Renal pelvis (tissue), 12 donors: ENCODE data around the gene FCGR3B. TPM values are rescaled to one million over a fixed set of nuclear protein-coding genes. Genes with fewer than 3 reads are reported as not detected.
A peak's percentile ranks its signal among the peaks of the same experiment; 100 is the strongest.
"Not testable (repeated sequence)": the region's sequence is repeated elsewhere in the genome, so short reads cannot be mapped to it uniquely, and the experiment has no call there.

ENCODE experiments used
- DNase-seq: peaks from one replicate; pipeline ENCODE4 v3.0.0-alpha.2; 2013
- long read RNA-seq, 16 experiments: transcript quantifications; one replicate each; lab custom pipeline, GENCODE V29; 2026
- polyA plus RNA-seq, 3 donors: library from polyadenylated mRNA; unstranded; fragments of 120-200 nt; gene quantifications; one replicate each; pipeline ENCODE4 v1.2.1, GENCODE V29; 2013; ENCODE audit not compliant: insufficient read length in 3 of 3

FCGR3B gene
- under 1 TPM in 2 of 3 donors, not detected in 1; 0.25 to 0.38 TPM for polyA plus RNA-seq
- long read RNA-seq, donor 1, partial matches to known transcripts = 0 of 1 reads
- long read RNA-seq, donor 1, other reads (novel, unspliced or antisense) = 0 of 1 reads
- long read RNA-seq, donor 2, partial matches to known transcripts = 0 of 2 reads
- long read RNA-seq, donor 2, other reads (novel, unspliced or antisense) = 0 of 2 reads
- long read RNA-seq, donor 3 = 0 reads
- long read RNA-seq, donor 4 = 0 reads
- long read RNA-seq, donor 5 = 0 reads
- long read RNA-seq, donor 6 = 0 reads
- long read RNA-seq, donor 7 = 0 reads
- long read RNA-seq, donor 8 = 0 reads
- long read RNA-seq, donor 9 = 0 reads
- long read RNA-seq, donor 10 = 0 reads
- long read RNA-seq, donor 11 = 0 reads
- long read RNA-seq, donor 12 = 0 reads
- long read RNA-seq, donor 13 = 0 reads
- long read RNA-seq, donor 14 = 0 reads
- long read RNA-seq, donor 15, partial matches to known transcripts = 0 of 1 reads
- long read RNA-seq, donor 15, other reads (novel, unspliced or antisense) = 0 of 1 reads
- long read RNA-seq, donor 16 = 0 reads

DNA sequence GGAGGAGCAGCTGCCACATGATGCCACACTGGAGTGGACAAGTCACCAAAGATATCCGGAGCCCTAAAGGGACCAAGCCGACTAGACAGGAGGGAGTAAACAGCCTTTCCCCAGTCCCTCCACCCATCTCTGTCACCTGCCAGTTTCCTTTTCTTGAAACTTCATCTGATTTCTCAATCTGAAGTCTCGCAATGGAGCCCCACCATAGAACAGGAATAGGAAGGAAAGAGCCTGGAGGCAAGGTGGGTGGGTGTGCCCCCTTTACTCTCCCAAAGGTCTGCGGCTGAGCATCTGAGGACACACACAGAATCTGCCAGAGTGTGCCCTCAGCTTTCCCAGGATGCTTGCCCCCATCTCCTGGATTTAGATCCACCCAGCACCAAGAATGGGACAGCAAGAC is at the start of gene FCGR3B:
Gene FCGR3B (minus strand): TSS at position 101 of the 400 bp plus-strand sequence. CDS start 82 bp downstream, at position 19.
- no peak for DNase-seq

DNA sequence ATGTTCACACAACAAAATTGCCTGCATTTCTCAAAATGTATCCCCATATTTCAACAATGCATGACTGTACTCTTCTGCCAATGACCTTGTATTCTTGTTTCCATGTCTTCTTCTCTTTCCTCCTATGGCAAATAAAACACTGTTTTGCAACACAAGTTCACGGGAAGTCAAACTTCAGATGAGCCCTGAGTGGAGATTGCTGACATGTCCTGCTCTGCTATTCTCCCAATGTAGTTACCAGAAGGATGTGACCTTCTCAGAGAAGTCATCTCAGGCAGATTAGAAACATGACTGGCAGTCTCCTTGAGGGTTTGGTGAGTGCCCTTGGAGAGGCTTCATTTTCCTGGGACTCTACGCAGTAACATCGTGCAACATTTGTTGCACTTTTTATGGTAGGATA is 47.5 kb upstream of the FCGR3B start:
- DNase-seq = no peak

DNA sequence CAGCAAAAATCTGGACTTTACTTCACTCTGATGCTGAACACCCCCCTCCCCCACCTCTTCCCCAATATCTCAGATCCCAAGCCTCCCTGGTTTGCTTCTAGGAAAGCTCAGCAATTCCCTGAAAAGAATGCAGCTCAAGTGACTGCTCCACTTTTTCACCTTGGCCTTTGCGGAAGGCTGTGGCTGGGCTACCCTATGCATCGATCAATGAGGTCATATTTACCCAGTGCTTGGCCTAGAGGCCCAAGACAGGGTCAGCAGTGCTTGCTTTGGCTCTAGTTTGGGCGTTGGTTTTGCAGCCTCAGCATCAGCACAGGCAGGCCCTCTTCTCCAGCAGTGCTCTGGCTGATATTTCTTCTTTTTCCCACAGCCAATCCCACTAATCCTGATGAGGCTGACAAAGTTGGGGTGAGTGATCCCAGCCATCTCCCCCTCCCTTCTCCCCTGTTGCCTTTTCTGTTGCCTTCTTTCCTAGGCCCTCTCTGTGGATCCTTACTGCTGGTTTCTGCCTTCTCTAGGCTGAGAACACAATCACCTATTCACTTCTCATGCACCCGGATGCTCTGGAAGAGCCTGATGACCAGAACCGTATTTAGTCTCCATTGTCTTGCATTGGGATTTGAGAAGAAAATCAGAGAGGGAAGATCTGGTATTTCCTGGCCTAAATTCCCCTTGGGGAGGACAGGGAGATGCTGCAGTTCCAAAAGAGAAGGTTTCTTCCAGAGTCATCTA is 46.1 kb upstream of the FCGR3B start:
- no peak for DNase-seq

DNA sequence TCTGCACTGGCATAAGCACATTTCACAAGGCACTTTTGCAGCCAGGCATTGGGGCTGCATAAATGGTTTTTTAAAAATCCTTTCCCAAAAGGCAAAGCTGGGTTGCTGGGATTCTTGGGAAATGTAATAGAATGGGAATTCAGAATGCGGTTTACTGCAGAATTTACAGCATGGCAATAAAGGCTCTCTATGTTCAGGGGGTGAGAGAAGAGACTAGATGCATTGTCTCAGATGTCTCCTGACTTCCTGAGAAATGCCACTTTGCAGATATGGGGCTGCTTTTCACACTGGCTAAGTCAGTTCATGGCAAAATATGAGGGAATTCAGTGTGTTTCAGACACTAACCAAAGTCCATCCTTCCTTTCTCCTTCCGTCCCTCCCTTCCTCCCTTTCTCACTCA is 45.5 kb upstream of the FCGR3B start:
- DNase-seq = no peak

DNA sequence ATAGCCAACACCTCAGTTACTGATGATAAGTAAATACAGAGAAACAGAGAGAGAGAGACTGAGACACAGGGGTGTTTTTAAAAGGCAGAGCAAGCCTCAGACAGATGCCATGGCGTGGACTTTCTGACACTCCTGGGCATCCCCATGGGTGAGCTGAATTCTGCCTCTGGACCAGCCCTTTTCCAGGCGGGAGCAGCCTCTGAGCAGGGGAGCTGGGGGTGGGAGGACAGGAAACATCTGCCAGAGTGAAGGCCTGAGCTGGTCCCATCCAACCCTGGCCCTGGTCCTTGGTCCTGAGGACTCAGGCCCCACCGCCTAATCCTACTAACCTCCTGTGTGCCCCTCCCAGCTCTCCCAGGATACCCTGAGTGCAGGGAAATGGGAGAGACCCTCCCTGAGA is 43.9 kb upstream of the FCGR3B start:
- not testable (repeated sequence) for DNase-seq

DNA sequence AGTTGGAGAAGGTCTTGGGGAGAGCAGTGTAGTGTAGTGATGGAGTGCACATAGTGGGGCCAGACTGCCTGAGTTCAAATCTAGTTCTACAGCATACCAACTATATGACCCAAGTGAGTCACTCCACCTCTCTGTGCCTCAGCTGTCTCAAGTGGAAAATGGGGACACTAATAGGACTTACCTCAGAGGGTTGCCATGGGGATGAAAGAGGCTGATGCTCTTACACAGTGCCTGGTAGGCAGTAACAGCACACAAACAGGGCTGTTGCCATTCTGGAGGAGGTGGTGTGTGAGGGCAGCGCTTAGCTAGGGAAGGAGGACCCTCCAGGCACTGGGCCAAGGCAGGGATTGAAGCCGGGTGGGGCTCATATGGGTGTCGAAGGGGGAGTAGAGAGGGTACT is 43.5 kb upstream of the FCGR3B start:
- not testable (repeated sequence) for DNase-seq

DNA sequence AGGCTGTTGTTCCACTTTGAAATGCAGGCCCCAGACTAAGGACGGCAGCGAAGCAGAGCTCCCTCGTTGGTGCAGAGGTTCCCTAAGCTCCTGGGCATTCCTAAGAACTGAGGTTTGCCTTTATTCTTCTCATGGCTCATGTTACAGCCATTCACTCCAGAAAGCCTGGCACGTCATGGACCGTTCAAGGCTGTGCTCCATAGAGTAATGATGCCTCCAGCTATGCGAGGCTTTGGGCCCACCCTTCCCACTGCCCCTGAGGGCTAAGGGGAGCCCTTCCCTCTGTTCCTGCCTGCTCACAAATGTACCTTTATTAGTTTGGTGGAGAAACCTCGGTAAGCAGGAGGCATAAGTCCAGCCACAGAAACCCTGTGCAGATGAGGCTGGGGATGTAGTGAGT is 42.5 kb upstream of the FCGR3B start:
- peak; percentile 5 for DNase-seq

DNA sequence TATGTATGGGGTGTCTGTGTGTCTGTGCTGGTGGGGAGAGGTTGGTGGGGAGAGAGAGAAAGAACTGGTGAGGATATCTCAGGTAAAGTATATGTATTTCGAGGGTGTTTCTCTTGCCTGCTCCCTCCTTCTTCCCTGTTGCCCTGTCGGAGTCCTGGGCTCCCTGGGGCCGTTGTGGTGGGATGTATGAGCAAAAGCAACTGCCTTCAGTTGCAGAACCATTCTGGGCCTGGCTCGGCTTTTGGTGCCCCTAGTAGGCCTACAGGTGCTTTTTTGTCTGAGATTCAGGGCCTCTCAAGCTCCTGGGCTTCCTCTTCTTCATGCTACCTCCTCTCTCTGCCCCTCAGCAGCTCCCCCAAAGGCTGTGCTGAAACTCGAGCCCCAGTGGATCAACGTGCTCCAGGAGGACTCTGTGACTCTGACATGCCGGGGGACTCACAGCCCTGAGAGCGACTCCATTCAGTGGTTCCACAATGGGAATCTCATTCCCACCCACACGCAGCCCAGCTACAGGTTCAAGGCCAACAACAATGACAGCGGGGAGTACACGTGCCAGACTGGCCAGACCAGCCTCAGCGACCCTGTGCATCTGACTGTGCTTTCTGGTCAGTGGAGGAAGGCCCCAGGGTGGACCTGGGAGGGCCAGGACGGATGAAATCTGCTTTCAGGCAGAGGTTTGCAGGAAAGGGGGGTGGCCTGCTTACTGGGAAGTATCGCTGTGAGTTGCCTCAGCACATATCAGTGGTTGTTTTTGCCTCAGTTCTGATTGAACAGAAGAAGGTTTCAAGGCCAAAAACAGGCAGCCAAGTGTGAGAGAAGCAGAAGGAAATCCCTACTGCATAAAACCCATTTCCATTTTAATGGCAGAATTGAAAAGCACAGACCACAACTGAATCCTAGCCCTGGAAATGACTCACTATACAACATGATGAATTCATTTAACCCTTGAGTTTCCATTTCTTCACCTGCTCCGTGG is 40.4 kb upstream of the FCGR3B start:
- not testable (repeated sequence) for DNase-seq

DNA sequence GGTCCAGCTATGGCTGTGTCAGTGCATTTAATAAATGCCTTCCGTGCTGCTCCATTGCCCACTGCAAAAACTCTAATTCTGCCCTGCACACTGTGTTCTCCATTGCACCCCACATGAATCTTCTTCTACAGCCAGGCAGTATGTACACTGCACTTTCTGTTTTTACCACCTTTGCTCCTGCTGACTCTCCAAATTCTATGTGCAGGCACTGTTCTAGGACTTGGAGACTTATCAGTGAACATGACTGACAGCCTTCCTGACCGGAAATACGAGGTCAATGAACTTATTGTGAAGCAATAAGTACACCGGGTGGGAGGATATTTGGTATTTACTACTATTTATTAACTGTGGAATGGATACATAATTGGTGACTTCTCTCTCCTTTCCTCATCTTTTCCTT is 33.7 kb upstream of the FCGR3B start:
- not testable (repeated sequence) for DNase-seq

DNA sequence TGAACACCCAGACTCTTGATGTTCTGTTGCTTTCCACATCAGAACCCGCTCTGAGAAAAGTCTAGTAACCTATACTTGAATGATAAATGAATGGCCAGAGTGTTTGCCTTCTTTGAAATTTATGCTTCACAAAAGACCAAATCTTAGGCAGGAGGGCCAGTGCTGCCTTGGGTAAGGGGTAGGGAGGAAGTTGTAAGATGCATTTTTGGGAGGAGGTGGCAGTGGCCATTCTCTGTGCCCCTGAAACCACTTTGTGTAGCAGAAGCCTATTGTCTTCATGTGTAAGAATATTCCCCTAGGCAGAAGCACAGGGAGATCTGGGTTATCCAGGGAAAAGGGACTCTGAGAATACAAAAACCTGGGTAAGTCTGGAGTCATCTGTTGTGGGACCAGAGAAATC is 32.6 kb upstream of the FCGR3B start:
- DNase-seq = not testable (repeated sequence)

DNA sequence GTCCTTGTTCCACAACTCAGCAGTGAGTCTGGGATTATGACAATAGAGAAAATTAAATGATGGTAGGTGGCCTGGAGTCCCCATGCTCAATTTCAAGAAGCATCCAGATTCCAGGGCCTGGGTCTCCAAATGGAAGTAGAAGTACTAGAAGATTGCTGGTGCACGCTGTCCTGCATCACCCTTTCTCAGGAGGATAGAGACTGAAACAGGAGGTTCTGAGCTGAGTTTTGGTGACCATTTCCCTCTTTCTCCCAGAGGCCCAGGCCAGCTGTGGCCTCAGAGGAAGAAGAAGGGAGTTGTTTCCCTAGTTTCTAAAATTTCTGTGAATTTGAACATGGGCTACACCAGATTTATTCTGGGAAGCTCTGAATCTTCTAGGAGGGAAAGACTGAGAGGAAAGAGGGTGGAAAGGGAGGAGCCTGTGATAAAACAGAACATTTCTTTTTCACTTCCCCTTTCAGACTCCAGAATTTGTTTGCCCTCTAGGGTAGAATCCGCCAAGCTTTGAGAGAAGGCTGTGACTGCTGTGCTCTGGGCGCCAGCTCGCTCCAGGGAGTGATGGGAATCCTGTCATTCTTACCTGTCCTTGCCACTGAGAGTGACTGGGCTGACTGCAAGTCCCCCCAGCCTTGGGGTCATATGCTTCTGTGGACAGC is 31.8 kb upstream of the FCGR3B start, which contains the start of gene FCGR2B:
Gene FCGR2B (plus strand): TSS at position 460 of the 656 bp plus-strand sequence. CDS start 99 bp downstream, at position 559.
- not testable (repeated sequence) for DNase-seq

DNA sequence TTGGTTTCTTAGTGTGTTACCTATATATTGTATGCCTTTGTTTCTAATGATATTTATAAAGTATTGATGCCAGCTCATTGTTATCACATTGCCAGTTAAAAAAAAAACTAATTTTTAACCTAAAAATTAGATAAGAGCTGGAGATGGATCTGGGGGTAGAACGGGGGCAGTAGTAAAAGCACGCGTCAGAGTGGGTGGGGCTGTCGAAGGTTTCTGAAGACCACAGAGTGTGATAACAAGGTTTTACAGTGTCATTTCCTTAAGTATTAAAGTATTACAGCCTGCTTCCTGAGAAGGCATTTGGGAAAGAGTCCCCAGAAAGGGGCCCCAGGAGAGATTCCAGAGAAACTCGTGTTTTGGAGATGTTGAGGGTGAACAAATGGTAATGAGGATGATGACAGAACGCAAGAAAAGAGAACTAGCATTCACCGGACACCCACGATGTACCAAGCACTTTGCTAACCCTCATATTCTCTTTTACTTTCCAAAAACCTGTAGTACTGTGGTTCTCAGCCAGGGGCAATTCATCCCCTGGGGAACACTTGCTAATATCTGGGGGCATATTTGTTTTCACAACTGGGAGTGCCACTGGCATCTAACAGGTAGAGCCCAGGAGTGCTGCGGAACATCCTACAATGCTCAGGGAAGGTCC is 30.8 kb upstream of the FCGR3B start:
- not testable (repeated sequence) for DNase-seq

DNA sequence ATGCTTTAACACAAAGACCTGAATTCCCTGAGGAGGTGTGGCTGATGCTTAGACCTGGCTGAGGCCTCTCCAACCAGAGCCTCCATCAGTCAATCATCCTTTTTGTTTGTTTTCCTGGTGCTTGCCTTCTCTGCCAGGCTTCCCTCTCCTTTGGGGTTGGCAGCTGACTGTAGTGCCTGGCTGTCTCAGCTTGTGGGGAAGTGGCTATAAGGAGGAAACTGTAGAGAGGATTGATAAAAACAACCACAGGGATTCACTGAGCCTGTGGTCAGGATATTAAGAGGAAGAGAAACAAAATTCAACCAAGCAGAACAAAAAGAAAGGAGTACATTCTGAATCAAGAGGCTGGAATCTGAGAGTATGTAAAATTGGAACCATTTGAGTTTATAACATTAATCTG is 27.5 kb upstream of the FCGR3B start:
- not testable (repeated sequence) for DNase-seq

DNA sequence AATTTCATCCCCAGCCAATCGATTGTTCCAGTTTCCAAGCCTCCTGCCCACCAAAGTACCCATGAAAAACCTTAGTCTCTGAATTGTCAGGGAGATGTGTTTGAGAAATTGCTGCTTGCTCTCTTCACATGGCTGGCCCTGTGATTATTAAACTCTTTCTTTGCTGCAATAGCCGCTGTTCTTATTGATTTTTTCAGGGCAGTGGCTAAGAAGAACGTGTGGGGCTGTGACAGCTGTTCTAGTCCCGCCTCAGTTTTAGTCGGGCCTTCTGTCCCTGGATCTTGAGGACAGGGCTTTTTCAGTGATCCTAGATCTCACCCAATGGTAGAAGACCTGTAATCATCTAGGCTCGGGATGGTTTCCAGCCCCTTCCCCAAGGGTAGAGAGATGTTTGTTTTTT is 23.0 kb upstream of the FCGR3B start:
- DNase-seq = not testable (repeated sequence)

DNA sequence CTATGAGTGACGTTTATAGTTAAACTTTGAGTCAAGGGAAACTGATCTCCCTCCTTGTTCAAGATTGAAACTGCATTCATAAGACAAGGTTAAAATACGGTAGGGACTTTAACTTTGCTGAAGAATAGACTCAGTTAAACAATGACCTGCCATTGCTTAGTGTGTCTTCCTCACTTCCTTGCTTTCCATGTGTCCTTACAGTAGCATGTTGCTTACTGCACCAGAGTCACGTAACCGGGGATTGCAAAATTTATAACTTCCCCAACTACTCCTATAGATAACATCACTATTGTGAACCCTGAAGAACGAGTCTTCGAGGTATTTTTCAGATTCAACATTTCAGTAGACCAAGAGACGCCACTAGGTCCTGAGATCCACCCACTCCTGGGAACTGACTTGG is 22.6 kb upstream of the FCGR3B start:
- not testable (repeated sequence) for DNase-seq

DNA sequence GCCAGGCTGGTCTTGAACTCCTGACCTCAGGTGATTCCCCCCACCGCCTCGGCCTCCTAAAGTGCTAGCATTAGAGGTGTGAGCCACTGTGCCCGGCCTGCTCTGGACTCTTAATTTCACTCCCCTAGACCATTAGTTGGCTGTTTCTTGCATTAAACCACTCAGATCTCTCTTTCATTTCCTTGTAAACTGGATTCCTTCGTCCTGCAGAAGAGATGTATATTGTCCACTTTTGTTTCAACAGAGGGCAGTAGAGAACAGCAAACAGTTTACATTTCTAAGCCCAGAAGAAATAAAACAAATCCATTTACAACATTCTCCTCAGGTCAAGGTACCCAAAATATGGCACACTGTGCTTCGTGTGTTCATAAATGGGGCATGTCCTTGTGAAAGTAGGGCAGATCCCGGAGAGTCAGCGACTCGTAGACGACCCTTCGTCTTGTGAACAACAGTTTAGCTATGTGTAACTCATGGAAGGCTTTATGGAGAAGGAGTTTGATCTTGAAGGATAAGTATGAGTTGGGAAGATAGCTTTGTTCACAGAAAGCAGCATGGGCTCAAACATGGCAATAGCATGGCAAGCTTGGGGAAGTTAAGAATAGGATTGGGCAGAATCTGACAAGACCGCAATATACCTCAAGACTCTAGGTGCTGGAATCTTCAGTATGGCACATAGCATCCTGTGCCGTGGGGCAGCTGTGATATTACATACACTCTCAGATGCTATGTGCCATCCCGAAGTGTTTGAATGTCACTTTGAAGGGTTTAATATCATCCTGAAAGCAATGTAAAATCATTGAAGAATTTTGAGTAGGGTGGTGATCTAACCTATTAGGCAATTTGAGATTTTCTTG is 16.8 kb upstream of the FCGR3B start:
- not testable (repeated sequence) for DNase-seq

DNA sequence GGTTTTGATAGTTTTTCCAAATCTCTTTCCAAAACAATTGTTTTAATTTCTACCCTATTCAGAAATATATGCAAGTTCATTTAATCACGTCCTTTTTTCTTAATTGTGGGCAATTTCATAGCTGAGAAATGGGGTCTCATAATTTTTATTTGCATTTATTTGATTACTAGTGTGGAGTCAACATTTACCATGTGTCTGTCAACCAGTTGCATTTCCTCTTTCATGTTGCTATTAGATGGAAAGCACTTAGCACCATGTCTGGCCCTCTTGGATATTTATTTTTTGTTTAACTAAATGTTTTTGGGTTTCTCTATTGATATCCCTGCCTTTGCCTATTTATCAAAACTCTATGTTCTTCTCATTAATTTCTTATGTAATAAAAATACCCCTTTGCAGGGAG is 13.9 kb upstream of the FCGR3B start:
- not testable (repeated sequence) for DNase-seq

DNA sequence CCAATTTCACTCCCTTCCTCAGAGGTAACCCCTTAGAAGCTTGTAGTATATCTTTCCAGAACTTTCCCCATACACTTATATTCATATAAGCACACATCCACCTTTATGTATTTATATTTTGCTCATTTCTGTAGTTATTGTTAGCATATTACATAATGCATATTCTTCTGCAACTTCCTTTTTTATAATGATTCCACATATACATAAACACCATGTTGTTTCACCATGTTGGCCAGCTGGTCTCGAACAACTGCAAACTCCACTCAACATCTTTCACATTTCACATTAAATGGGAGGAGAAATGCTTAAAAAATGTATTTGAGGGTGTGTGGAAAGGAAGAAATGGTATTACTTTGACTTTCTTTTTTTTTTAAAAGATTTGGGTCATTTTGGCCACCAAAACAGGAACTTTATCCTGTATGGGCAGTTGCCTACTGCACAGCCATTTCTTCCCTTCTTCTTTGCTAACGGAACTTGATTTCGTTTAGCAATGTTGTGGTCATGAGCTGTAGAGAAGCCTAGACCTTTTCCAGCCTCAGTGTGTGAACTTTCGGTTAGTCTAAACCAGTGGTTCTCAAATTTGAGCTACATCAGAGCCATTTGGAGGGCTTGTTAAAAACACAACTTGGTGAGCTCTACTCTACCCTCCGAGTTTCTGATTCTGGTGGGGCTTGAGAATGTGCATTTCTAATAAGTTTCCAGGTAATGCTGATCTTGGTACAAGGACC is 12.7 kb upstream of the FCGR3B start:
- not testable (repeated sequence) for DNase-seq

DNA sequence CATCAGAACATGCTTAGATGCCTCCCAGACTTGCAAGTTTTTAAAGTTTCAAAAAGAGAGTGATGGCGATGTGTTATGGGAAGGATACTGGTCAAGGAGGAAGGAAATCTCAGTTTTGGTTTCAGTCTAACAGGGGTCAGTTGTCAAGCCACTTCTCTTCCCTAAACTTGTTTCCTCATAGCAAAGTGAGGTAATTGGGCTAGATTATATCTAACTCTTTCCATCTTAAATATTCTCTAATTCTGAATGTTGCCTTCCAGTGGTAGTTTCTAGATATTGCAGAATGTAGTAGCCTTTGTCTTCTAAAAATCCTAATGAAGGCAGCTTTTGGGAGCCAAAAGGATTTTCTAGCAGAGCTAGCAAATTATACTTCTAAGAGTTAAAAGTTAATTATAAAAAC is 11.7 kb upstream of the FCGR3B start:
- not testable (repeated sequence) for DNase-seq
